NT2/D1 (cell line): ENCODE data around the gene SPECC1L.

Experiments
- SUZ12 ChIP-seq: IDR thresholded peaks from 2 replicates; pipeline ENCODE4 v1.6.1; 2011; ENCODE audit not compliant: insufficient read length, insufficient read depth; ENCODE audit errors: extremely low read depth
- YY1 ChIP-seq: IDR thresholded peaks from 2 replicates; pipeline ENCODE4 v1.6.1; 2011; ENCODE audit not compliant: insufficient read length, insufficient read depth
- ZNF274 ChIP-seq: IDR thresholded peaks from 2 replicates; pipeline ENCODE4 v1.6.1; 2011; ENCODE audit warnings: mild to moderate bottlenecking, low read depth, low read length

- TF ChIP-seq YY1 (no peak), ZNF274 (no peak), SUZ12 (no peak)
These were observed 119.0 kb downstream of the SPECC1L start for GRCh38 chr22:24389680-24390079.
